C4-2B (cell line): Measurements from ENCODE around the gene AFAP1.
A peak's percentile ranks its signal among the peaks of the same experiment; 100 is the strongest.

ENCODE experiments used
- H3K27ac ChIP-seq: fragments of 450-650 bp; 2 replicates; pipeline ENCODE4 v1.5.1; 2017
- ZFX ChIP-seq: fragments of 450-650 bp; IDR thresholded peaks from 2 replicates; pipeline ENCODE4 v1.6.1; 2017
- TF ChIP-seq, protein P1 (sequence below): fragments of 450-650 bp; conservative IDR thresholded peaks from 2 replicates; pipeline ENCODE4 v1.5.1; 2017; ENCODE audit warnings: mild to moderate bottlenecking

The AFAP1 gene, protein sequence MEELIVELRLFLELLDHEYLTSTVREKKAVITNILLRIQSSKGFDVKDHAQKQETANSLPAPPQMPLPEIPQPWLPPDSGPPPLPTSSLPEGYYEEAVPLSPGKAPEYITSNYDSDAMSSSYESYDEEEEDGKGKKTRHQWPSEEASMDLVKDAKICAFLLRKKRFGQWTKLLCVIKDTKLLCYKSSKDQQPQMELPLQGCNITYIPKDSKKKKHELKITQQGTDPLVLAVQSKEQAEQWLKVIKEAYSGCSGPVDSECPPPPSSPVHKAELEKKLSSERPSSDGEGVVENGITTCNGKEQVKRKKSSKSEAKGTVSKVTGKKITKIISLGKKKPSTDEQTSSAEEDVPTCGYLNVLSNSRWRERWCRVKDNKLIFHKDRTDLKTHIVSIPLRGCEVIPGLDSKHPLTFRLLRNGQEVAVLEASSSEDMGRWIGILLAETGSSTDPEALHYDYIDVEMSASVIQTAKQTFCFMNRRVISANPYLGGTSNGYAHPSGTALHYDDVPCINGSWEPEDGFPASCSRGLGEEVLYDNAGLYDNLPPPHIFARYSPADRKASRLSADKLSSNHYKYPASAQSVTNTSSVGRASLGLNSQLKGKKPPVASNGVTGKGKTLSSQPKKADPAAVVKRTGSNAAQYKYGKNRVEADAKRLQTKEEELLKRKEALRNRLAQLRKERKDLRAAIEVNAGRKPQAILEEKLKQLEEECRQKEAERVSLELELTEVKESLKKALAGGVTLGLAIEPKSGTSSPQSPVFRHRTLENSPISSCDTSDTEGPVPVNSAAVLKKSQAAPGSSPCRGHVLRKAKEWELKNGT

DNA sequence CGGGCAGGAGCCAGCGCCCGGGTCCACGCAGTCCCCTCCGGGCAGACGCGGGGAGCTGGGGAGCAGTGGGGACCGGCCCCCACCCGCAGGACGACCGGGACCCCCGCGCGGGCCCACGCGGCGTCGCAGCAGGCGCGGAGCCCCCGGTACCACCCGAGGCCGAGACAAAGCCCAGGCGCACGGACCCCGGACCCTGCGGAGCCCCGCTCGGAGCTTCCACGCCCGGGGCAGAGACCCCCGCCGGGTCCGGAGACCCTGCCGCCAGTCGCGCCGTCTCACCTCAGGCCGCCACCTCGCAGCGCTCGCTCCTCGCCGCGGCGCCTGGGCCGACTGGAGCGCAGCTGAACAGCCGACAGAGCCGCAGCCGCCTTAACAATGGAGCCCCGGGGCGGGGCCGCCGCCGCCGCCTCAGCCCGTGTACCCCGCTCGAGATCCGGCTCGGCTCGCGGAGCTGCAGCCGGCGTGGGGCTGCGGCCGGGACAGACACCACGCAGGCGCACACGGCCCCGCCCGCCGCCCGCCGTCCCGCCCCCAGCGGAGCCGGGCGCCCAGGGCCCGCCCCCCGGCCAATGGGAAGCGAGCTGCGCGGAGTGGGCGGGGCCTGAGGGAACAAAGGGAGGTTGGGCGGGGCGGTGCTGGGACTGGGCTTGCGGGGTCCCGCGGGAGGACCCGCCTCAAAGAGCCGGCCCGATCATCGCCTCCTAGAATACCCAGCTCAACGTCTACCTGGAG is at the start of gene AFAP1:
Gene AFAP1, minus strand, starts transcription at position 485 of the 732 bp plus-strand sequence. CDS start 67,783 bp downstream, outside the sequence.
- peak within 1 kb of the TSS; percentile 84 for H3K27ac ChIP-seq
- TF ChIP-seq ZFX, result peak; percentile 33; the same call in 1 of the 2 replicates
- TF ChIP-seq, protein P1, sequence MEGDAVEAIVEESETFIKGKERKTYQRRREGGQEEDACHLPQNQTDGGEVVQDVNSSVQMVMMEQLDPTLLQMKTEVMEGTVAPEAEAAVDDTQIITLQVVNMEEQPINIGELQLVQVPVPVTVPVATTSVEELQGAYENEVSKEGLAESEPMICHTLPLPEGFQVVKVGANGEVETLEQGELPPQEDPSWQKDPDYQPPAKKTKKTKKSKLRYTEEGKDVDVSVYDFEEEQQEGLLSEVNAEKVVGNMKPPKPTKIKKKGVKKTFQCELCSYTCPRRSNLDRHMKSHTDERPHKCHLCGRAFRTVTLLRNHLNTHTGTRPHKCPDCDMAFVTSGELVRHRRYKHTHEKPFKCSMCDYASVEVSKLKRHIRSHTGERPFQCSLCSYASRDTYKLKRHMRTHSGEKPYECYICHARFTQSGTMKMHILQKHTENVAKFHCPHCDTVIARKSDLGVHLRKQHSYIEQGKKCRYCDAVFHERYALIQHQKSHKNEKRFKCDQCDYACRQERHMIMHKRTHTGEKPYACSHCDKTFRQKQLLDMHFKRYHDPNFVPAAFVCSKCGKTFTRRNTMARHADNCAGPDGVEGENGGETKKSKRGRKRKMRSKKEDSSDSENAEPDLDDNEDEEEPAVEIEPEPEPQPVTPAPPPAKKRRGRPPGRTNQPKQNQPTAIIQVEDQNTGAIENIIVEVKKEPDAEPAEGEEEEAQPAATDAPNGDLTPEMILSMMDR, result no peak

DNA sequence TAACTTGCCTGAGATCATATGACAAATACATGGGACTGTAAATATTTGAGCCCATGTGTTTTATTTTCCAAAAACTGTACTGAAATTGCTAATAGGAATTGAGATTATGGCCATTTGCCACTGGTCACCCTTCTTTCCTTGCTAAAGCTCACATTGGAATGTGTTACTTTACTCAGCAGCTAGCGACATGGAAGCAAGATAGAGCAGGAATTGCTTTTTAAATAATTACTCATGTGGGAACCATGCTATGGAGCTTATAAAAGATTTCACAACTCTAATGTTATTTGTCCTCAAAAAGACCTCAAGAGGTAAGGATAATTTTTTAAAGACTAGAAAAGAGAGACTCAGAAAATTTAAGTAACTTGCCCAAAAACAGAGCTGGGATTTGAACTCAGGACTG is 48.8 kb upstream of the AFAP1 start:
- H3K27ac ChIP-seq, result no peak overlapping the region
- TF ChIP-seq, protein P1, result no peak
- TF ChIP-seq ZFX, result no peak

DNA sequence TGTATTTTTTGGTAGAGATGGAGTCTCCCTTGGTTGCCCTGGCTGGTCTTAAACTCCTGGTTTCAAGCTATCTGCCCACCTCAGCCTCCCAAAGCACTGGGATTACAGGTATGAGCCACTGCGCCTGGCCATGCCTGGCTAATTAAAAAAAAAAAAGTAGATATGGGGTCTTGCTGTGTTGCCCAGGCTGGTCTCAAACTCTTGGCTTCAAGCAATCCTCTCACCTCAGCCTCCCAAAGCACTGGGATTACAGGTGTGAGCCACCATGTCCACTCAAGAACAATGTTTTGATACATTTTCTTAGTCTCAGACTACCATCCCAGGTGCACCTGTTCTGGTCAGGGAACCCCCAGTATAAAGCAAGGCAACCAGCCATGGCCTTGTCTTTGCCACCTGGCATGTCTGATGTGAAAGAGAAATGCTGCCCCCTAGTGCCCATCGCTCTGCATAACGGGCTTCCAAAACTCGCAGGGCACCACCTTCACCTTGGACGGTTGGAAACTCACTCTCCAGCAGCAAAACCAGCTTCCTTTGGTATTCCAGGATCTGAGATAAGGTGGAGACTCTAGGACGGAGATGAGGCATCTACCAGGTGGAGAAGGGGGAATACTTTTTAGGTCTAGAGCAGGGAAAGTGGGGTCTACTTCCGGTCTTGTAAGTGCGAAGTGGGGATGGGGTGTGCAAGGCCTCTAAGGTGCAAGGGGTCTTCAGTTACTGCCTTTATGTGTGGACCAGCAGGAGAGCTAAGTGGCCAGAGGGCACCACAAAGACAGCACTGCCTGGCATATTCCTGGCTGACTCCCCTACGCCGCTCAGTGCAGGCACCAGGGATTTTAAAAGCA is 47.7 kb upstream of the AFAP1 start:
- H3K27ac ChIP-seq, result no peak overlapping the region
- TF ChIP-seq, protein P1, result peak; percentile 88
- no peak for TF ChIP-seq ZFX

DNA sequence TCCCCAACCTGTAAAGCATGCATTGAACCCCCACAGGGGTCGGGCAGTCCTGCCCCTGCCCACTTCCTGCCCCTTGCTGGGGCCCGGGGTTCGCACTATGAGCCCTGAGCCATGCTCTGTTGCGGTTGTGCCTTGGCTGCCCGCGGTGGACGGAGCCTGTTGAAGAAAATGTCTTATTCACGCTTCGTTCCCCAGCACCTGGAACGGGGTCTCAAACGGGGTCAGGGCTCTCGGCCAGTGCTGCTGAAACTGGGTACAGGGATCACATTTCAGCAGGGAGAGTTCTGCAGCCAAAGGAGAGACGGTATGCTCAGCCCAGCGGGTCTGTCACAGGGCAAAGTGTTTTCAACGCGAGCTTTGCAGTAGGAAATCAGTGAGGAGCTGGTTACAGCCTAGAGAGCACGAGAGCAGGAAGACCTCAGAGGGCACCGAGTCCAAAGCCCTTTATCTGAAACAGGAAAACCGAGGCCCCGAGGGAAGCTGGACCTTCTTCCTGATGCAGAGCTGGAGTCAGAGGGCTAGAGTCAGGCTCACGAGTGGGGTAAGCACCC is 46.3 kb upstream of the AFAP1 start:
- no peak for TF ChIP-seq ZFX
- TF ChIP-seq, protein P1, result no peak
- H3K27ac ChIP-seq, result no peak overlapping the region

DNA sequence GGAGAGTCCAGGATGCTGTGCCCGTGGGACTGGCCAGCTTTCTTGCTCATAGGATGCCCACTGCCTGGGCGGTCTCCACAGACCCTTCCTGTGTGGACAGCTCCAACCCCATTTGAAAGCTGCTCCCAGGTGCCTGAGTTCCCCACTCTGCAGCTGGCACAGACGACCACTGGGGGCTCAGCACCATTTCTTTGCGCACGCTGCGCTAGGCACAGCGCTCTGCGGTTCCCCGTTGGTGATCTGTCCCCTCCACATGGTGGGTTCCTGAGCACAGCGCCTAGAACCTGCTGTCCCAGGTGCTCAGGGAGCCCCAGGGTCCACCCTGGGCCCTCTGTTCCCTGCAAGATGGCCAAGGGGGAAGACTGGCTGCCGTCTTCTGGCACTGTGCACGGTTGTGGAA is 45.4 kb upstream of the AFAP1 start:
- TF ChIP-seq, protein P1, result no peak
- TF ChIP-seq ZFX, result no peak
- H3K27ac ChIP-seq, result no peak overlapping the region

DNA sequence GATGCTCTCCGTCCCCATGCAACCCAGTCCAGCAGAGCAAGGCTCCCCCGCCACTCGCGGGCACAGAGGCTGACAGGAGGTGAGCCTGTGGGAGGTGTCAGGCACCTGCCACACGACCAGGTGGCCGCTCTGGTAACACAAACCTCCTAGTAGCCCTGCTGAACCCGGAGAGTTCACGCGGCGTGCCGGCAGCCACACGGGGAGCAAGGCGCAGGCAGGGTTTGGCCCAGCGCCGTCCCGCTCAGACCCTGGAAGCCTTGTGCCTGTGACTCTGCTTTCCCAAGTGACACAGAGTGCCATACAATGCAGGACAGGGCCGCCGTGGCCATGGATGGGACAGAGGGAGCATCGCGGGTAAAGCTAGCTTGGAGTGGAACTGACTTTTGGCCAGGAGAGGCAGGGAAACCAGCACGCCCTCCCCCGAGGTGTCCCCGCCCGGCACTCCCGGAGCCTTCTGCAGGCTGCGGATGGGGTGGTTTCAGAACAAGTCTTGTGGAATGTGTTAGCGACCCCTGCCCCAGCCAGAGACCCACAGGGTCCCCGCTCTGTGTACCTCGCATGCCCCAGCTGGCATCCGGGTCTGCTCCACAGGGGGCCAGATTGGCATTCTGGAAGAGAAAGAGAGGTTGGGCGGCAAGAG is 44.7 kb upstream of the AFAP1 start:
- TF ChIP-seq ZFX, result no peak
- TF ChIP-seq, protein P1, result no peak
- H3K27ac ChIP-seq, result no peak overlapping the region
